HFFc6 (cell line): ENCODE data around the gene SPEM3. TPM values are rescaled to one million over a fixed set of nuclear protein-coding genes. Genes with fewer than 3 reads are reported as not detected.

Experiments
- DNase-seq: peaks from one replicate; pipeline ENCODE4 v3.0.0-alpha.2; 2018
- H3K27ac Mint-ChIP-seq: 2 replicates; pipeline ENCODE4 v1.8.0; 2020; ENCODE audit warnings: mild to moderate bottlenecking, mixed read lengths
- H3K27me3 Mint-ChIP-seq: 2 replicates; pipeline ENCODE4 v1.8.0; 2021; ENCODE audit warnings: mild to moderate bottlenecking, moderate library complexity, mixed read lengths; ENCODE audit not compliant: insufficient read depth
- H3K36me3 Mint-ChIP-seq: 2 replicates; pipeline ENCODE4 v1.8.0; 2021; ENCODE audit warnings: low read depth, mixed read lengths
- H3K4me1 Mint-ChIP-seq: 2 replicates; pipeline ENCODE4 v1.8.0; 2020; ENCODE audit warnings: low read depth, mixed read lengths
- H3K4me3 Mint-ChIP-seq: 2 replicates; pipeline ENCODE4 v1.8.0; 2020; ENCODE audit warnings: mild to moderate bottlenecking, moderate library complexity, mixed read lengths
- H3K9me3 Mint-ChIP-seq: 2 replicates; pipeline ENCODE4 v1.8.0; 2020; ENCODE audit warnings: mild to moderate bottlenecking, mixed read lengths
- CTCF ChIP-seq: fragments of 200-600 bp; sonication (generic); IDR thresholded peaks from 2 replicates; pipeline ENCODE4 v1.5.0; 2021; ENCODE audit warnings: antibody characterized with exemption, mild to moderate bottlenecking
- total RNA-seq, 6 experiments: library from RNA; stranded (reverse); fragmentation: NEBNext Ultra II Directional; extraction: Animal tissue kit (Norgen Biotek cat#: 25700); gene quantifications; 2 replicates in 1 of 6; 3 replicates in 5 of 6; pipeline ENCODE4 v1.2.3, GENCODE V29; 2021

The SPEM3 gene
- total RNA-seq, 6 experiments from 2014 or later = not detected

DNA sequence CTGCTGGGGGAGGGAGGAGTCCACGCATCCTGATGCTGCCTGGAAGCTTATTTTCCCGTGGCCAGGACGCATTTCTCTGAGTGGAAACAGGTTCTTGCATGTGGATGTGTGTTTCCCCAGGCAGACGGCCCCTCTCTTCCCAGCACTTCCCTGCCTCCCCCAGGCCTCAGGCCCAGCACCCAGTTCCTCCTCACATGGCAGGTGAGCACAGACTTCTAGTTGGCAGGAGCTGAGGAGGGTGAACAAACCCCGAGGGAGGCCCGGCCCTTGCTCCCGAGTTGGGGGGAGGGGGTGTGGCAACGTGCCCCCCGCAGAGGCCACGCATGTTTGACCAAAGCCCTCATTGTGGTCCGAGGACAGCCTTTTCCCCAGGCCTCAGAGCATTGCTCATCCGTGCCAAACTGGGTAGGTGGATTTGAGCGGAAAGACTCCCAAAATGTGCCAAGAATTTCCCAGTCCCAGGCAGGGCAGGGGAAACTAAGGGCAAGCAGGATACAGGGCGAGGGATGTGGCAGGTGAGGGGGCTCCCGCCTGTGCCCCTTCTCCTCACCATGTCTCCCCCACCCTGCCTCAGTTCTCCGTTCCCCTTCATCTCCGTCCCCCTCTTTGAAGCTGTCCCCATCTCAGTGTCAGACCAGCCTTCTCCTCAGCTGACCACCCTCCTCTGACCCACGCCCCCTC is 10.0 kb upstream of the SPEM3 start:
- Mint-ChIP-seq H3K27me3 (peaks cover 4% of the 10 kb centered on the region), H3K9me3 (no peaks in the 10 kb centered on the region), H3K4me3 (no peak overlapping the region), H3K4me1 (no peaks in the 10 kb centered on the region), H3K27ac (no peak overlapping the region), H3K36me3 (peaks cover 15% of the 10 kb centered on the region)
- DNase-seq = no peak
- TF ChIP-seq CTCF = no peak

DNA sequence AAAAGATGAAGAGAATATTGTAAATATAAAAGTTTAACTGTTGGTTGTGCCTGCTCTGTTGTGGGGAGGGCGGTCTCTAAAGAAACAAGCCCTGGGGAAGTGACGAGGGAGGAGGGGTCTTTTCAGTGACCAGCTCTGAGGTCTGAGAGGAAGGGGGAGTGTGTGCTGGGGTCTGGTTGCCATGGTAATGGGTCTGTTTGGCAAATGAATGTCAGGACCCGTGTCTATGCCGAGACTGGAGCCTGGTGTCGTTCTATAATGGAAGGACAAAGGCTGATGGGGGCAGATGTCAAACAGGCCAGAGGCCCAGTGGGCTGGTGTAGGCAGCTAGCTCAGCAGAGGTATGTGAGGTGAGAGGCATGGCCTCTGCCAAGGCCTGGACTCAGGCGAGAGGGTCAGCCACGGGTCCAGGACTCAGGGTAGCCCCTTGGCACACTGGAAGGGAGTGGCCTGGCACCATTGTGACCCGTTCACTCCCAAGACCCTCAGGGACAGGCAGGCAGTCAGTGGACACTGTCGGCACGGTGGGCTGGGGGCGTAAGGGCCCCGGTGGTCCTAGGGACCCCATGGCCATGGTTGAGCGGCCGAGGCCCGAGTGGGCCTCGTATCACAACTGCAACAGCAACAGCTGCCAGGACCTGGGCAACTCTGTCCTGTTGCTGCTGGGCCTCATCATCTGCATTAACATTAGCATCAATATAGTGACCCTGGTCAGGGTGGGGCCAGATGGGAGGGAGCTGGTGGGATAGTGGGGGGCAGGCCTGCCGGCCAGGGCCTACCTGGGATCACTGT is 8.6 kb upstream of the SPEM3 start, which contains the start of gene SPEM1:
Gene SPEM1 (plus strand): TSS at position 506 of the 792 bp plus-strand sequence. CDS start 61 bp downstream, at position 567.
- H3K27me3 Mint-ChIP-seq = peaks cover 4% of the 10 kb centered on the region
- H3K9me3 Mint-ChIP-seq = no peaks in the 10 kb centered on the region
- TF ChIP-seq CTCF = no peak
- no peak within 1 kb of the TSS for H3K27ac Mint-ChIP-seq
- no peak for DNase-seq
- no peak within 1 kb of the TSS for H3K4me3 Mint-ChIP-seq
- no peaks in the 10 kb centered on the region for H3K4me1 Mint-ChIP-seq
- peaks cover 15% of the 10 kb centered on the region for H3K36me3 Mint-ChIP-seq

DNA sequence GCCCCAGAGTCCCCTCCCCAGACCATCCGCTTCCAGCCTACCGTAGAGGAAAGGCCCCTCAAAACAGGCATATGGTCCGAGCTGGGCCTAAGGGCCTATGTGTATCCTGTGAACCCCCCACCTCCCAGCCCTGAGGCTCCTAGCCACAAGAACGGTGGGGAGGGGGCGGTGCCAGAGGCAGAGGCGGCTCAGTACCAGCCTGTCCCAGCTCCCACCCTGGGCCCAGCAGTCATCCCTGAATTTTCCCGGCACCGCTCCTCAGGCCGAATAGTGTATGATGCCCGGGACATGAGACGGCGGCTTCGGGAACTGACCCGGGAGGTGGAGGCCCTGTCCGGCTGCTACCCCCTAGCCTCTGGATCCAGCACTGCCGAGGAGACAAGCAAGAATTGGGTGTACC is 7.5 kb upstream of the SPEM3 start:
- Mint-ChIP-seq H3K27me3 (peaks cover 4% of the 10 kb centered on the region), H3K9me3 (no peaks in the 10 kb centered on the region), H3K4me3 (no peak overlapping the region), H3K27ac (no peak overlapping the region), H3K36me3 (peaks cover 6% of the 10 kb centered on the region; the same call in 1 of the 2 replicates), H3K4me1 (no peaks in the 10 kb centered on the region)
- no peak for TF ChIP-seq CTCF
- DNase-seq = no peak

GRCh38 chr17:7423679-7424078 is 5.0 kb upstream of the SPEM3 start:
- no peaks in the 10 kb centered on the region for H3K36me3 Mint-ChIP-seq
- peaks cover 3% of the 10 kb centered on the region for H3K27me3 Mint-ChIP-seq
- H3K27ac Mint-ChIP-seq = no peak overlapping the region
- no peaks in the 10 kb centered on the region for H3K4me1 Mint-ChIP-seq
- H3K9me3 Mint-ChIP-seq = no peaks in the 10 kb centered on the region
- no peak for TF ChIP-seq CTCF
- no peak overlapping the region for H3K4me3 Mint-ChIP-seq
- DNase-seq = no peak

- H3K27me3 Mint-ChIP-seq = peaks cover 1% of the 10 kb centered on the region
- no peaks in the 10 kb centered on the region for H3K9me3 Mint-ChIP-seq
- no peaks in the 10 kb centered on the region for H3K4me1 Mint-ChIP-seq
- no peaks in the 10 kb centered on the region for H3K36me3 Mint-ChIP-seq
- H3K4me3 Mint-ChIP-seq = no peak within 1 kb of the TSS
- DNase-seq = no peak
- TF ChIP-seq CTCF = no peak
- no peak within 1 kb of the TSS for H3K27ac Mint-ChIP-seq
These were observed 3.3 kb upstream of the SPEM3 start, which contains the start of gene SPEM2 for GRCh38 chr17:7425316-7425715. SPEM2 (plus strand) TSS chr17:7425616; CDS start chr17:7425689, 73 bp downstream.
